H1 (cell line): ENCODE measurements around the gene SLC6A20. TPM values are rescaled to one million over a fixed set of nuclear protein-coding genes. Genes with fewer than 3 reads are reported as not detected.

ENCODE experiments used
- CTCF ChIP-seq, 3 experiments: IDR thresholded peaks; 1 replicate in 2 of 3; 2 replicates in 1 of 3; pipeline versions ENCODE4 v1.5.1 to v1.6.1; 2011; ENCODE audit warnings: low read length in 3 of 3, mild to moderate bottlenecking in 3 of 3, inconsistent platforms in 2 of 3, low read depth in 1 of 3, moderate library complexity in 1 of 3; ENCODE audit not compliant: insufficient read depth in 1 of 3; ENCODE audit errors: control extremely low read depth in 1 of 3
- GABPA ChIP-seq: IDR thresholded peaks from 2 replicates; pipeline ENCODE4 v1.6.1; 2011; ENCODE audit warnings: mild to moderate bottlenecking, low read length, moderate library complexity, borderline replicate concordance; ENCODE audit not compliant: insufficient read depth
- polyA plus RNA-seq, 7 experiments: library from polyadenylated mRNA; depleted of rRNA in 3 of 7; stranded (reverse) in 5 of 7; unstranded in 2 of 7; fragments of >200 nt in 5 of 7; fragments of 200-250 nt in 2 of 7; gene quantifications; 1 replicate in 5 of 7; 2 replicates in 1 of 7; 4 replicates in 1 of 7; pipeline versions ENCODE4 v1.2.1 to v1.2.3, GENCODE V29; 2011 to 2013; ENCODE audit warnings: missing spikeins in 2 of 7, mixed read lengths in 2 of 7
- total RNA-seq: library from RNA; stranded (reverse); fragmentation: NEBNext Ultra II Directional; extraction: Animal tissue kit (Norgen Biotek cat#: 25700); gene quantifications from 2 replicates; pipeline ENCODE4 v1.2.1, GENCODE V29; 2021

SLC6A20 gene
- total and polyA plus RNA-seq, 2 of the 8 experiments (the other 6 are each of a cell fraction or from before 2014, with no cell fraction given): 0.05 TPM; not detected in 1

- peak in 2 of 3 experiments; percentile 56 to 69; a peak in 3 of 4 replicates for TF ChIP-seq CTCF (IDR thresholded peaks at IDR 0.05; ENCODE audit: control extremely low read depth in 1 of 3, insufficient read depth in 1 of 3, low read depth in 1 of 3, low read length in 3 of 3)
- no peak for TF ChIP-seq GABPA
Observed at GRCh38 chr3:45832699-45833098, 36.4 kb upstream of the SLC6A20 start (continued).
